ENCODE data around the gene GPR39.
A peak's percentile ranks its signal among the peaks of the same experiment; 100 is the strongest.

GPR39 gene

DNA sequence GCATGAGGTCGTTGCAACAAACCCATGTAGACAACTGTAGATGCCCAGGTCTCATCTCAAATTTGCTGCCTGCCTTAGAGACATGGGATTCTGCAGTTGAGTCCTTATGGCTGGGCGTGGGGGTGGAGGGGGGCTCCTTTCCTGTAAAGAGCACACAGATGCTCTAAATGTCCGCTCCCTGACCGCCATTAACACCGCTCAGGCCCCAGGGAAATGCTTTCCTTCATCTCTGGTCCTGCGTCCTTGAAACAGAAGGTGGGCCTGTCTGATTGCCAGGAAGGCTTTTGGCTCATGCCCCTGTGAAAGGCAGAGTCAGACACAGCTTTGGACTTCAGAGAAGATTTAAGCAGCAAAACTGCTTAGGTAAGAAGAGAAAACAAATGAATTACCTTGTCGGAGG, 25.7 kb downstream of the GPR39 start:
- DNase-seq: no peak

DNA sequence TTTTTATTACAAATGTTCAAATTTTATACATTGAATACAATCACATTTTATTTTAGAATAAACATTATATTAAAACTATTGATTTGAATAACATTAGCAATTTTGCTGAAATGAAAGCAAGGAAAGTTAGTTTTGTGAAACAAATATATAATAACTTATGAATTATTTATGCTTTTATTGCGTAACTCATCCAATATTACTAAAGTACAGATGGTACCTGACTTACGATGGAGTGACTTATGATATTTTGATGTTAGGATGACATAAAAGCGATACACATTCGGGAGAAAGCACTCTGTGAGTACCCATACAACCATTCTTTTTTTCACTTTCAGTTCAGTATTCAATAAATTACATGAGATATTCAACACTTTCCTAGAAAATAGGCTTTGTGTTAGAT, 26.5 kb downstream of the GPR39 start:
- no peak for DNase-seq

- DNase-seq: no peak
These were observed 29.8 kb downstream of the GPR39 start for GRCh38 chr2:132446444-132446843.

- DNase-seq: no peak
These were observed 31.7 kb downstream of the GPR39 start for GRCh38 chr2:132448331-132448730.

GRCh38 chr2:132448771-132449170, 32.2 kb downstream of the GPR39 start:
- DNase-seq: peak in 11 of 56 donors; percentile 1 to 40 (median 4)

DNA sequence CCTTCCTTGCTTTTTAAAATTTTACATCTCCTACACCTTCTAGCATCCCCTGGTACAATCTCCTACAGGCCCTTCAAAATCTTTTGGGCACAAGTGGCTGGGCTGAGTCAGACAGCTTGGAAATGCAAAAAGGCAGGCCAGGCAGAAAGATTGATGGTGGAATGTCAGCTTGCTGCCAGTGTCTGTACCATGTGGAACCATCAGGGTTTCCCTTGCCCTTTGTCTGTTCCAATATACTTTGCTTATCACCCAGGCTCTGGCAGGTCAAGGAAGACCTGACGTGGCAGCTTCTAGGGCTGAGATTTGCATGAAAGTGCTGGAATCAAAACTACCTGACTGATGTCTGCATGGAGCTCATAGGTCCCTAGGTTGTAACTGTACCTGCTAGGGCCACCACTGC, 33.3 kb downstream of the GPR39 start:
- no peak for DNase-seq

DNA sequence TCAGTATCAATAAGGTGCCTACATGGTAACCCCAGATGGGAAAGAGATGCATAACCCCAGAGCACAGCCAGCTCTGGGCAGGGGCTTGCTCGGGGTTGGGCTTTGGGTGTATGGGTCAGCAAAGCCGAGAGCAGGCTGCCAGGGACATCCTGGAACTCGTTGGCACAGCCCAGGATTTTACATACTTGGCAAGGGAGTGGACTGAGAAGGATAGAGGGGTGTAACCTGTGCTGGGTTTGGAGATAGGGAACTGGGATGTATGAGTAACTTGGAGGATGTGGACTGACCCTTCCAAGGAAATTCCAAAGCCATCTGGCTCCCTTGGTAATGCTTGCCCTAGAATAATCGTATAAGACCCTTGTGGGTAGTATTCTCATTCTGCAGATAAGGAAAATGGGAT, 44.2 kb downstream of the GPR39 start:
- no peak for DNase-seq

- no peak for DNase-seq
These were observed 45.6 kb downstream of the GPR39 start for GRCh38 chr2:132462236-132462635.

DNA sequence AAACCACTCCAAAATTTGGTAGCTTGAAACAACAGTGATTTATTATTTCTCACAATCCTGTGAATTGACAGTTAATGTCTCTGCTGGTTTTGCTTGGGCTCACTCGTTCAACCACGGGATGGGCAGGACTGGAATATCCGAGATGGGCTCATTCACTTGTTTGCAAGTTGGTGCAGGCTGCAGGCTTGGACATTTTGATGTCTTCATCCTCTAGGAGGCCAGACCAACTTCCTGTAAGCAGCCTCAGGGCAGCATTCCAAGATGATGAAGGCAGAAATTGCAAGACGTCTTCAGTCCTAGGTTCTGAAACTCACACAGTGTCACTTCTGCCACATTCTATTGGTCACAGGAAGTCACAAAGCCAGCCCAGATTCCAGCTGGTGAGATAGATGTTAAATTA, 47.1 kb downstream of the GPR39 start:
- DNase-seq: no peak

DNA sequence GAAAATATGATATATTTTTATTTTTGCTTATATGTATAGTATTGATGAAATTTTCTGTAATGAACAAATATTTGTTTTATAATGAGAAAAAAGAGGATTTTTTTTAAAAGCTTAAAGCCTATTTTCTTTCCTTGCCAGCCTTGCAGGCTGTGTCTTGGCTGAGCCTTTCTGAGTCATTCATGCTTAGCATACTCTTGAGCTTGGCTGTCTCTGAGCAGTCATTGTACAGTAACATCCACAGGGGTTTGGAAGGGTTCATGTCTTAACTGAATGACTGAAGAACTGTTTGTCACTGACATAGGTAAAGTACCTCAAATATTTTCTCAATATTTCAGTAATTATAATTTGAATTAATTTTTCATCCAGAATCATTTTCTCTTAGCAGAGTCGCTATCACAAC, 49.3 kb downstream of the GPR39 start:
- DNase-seq: no peak

DNA sequence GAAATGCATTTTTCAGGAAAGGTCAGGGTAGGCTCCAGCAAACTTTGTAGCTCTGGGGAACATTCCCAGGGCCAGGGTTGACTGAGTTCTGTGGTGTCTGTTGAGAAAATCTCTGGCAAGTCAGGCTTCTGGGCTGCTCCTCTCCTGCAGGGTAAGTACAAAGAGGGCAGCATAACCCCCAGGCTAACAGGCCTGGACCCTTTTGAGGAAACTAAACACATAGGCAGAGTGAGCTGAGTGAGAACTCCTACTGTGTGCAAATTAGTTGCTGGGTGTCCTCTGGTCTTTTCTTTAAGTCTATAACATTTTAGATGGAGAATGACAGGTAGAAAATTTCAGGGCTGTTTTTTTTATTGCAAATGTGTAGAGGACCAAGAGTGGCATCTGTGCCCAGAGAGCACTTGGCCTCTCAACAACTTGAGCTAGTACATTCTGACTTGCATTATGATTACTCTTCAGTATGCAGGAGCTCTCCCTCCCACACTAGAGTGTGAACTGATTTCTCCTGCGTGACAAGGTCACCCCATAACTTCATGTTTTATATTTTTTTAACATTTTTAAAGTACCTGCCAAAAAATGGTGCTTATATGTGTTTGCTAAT, 49.9 kb downstream of the GPR39 start:
- no peak for DNase-seq

DNA sequence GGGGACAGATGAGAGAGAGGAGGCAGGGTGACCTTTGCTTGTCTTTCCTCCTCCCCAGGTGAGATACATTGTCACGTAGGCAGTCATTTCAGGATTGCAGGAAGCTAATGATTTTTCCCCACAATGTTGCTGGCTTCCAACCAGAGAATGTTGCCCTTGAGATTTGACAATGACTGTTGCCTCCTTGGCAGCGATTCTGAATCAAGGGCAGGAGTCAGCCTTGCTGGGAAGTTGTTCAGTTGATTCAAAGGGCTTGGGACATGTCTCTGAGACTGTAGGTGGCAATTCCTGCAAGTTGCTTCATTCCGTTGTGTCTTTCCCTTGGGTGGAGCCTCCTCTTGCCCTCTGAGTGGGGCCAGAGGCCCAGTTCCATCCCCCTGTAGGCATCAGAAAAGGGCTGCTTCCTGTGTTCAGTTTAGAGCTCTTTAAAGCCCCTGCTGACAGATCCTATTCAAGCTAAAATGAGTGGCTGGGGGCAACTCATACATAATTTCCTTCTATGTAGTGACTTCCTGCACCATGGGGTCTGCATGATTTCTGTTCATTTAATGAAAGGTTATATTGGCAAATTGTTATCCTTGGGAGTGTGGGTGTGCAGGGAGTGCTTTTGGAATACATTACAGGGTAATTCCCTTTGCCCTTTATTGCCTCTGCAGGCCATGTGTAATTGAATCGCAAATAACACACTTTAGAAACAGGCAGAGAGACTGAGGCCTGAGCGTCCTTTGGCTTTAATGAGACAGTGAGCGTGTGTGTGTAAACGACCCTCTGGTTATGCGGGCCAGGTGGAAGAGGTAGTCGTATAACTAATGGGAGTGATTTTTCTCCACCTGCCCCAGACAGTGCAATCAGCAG, 52.4 kb downstream of the GPR39 start:
- no peak for DNase-seq

GRCh38 chr2:132470746-132471145, 54.1 kb downstream of the GPR39 start:
- no peak for DNase-seq

GRCh38 chr2:132473174-132473883, 56.7 kb downstream of the GPR39 start:
- DNase-seq: no peak

DNA sequence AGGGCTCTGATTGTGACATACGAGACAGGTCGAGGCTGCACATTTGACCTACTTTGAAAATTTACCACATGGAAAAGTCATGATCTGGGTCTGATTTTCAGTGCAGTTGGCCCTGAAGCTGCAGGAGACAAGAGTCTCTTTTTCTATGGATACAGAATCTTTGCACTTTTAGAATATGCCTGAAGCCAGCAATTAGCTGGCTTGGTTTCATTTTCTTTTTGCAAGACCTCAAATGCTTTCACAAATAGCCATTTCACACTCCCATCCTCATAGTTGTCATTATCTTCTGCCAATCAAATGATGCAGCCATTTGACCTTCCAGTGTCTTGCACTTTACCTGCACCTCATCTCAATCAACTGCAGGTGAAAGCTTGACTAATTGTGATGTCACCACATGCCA, 59.0 kb downstream of the GPR39 start:
- DNase-seq: no peak

- DNase-seq: no peak
These were observed 60.8 kb downstream of the GPR39 start for GRCh38 chr2:132477436-132477835.

DNA sequence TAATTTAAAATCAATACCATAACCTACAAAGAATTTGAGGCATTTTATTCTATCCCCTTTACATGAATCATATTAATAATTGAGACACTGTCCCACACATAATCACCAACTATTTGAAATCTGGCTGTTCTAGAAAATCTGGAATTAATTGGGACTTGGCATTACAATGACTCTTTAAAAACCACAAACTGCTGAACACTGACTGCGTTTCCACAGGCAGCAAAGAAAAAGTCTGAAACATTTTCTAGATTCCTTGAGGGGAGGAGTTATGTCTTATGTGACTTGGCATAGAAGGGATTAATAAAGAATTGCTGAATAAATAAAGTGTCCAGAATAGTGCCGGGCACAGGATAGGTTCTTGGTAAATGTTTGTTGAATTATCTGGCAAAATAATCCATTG, 61.4 kb downstream of the GPR39 start:
- no peak for DNase-seq

DNA sequence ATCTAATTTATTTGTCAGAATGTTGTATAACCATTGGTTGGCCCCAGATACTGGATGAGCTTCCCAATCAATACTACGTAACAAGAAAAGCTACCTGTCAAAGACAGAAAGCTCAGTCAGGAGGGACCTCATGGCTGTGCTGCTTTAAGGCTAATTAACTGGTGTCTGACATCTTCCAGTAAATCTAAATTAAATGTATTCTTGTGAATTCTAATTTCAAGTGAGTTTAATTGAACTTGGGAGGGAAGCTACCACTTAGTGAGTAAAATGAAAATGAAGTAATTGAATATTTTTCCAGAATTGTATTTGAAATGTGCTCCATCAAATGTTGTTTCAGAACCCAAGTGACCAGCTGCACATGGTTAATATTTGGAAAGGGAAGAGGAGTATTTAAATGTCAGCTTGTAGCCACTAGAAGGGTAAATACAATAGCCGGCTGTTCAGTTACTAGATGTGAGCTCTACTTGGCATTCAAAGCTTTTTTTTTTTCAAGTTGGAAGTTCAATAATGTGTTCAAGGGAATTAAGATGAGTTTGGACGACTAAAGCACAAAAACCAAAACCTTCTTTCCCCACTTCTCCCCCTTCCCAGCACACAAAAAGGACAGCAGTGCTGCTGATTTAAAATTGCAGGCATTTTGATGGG, 62.0 kb downstream of the GPR39 start:
- no peak for DNase-seq

DNA sequence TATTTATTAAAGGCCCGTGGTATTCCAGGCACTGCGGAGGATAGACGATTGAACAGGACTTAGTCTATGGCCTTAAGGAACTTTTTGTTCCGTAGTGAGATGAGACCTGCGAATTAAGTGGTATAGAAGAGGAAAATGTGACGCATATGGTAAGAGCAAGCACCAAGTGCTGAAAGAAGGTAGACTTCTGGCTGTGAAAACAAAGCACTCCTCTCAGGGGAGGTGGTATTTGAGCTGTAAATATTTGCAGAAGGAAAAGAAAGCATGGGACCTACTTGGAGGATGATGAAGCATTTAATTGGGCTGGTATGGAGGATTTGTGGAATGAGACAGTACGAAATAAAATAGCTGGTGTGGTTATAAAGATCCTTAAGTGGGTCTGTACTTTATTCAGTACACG, 62.5 kb downstream of the GPR39 start:
- no peak for DNase-seq

DNA sequence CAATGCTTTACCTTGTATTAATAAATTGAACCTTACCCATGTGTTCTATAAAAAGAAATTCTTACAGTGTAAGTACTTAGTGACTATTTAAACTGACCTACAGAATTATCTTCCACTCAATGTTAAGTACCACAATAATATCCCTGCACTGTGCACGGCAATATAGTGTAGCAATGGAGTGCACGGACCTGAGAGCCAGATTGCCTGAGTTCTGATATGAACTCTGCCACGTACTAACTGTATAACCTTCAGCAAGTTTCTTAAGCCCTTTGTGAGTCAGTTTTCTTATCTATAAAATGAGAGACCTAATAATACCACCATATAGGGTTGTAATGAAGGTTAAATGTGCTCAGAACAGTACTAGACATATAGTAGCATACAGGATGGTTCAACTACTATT, 66.2 kb downstream of the GPR39 start:
- no peak for DNase-seq

DNA sequence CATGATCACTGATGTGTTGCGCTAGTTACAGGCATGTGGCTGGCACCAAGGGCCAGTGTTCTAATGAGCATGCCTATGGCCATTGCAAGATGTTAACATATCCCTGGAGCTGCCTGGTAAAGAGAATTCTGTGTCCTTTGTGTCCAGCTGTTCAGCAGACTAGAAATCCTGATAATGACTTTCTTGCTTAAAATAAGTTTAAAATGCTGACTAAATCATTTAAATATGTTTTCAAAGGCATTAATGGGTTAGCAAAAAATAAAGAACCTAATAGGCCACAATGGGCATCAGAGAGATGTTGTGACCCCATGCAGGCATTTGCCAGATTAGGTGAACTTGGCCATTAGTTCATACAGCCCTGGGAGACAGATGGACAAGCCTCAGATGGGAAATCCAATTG, 67.5 kb downstream of the GPR39 start:
- DNase-seq: no peak

- DNase-seq: no peak
These were observed 71.9 kb downstream of the GPR39 start for GRCh38 chr2:132488491-132488890.

Data from nucleus accumbens (tissue), 56 donors.